Left kidney (tissue), 2 donors: Measurements from ENCODE around the gene COL18A1. TPM values are rescaled to one million over a fixed set of nuclear protein-coding genes. Genes with fewer than 3 reads are reported as not detected.

Experiments used
- DNase-seq: peaks from one replicate; pipeline ENCODE4 v3.0.0-alpha.2; 2013
- polyA plus RNA-seq: library from polyadenylated mRNA; unstranded; fragments of 120-200 nt; gene quantifications from one replicate; pipeline ENCODE4 v1.2.1, GENCODE V29; 2013; ENCODE audit not compliant: insufficient read length

COL18A1 gene
- polyA plus RNA-seq, 1 donor: 104 TPM

GRCh38 chr21:45401916-45402900 is 2.8 kb upstream of the COL18A1 start:
- no peak for DNase-seq

- DNase-seq: no peak
Observed at GRCh38 chr21:45403133-45403824, 1.7 kb upstream of the COL18A1 start.

- DNase-seq: no peak
Observed at GRCh38 chr21:45403825-45404729, 888 bp upstream of the COL18A1 start.

- no peak for DNase-seq
Observed at GRCh38 chr21:45405271-45405818, 380 bp downstream of the COL18A1 start.

- DNase-seq: no peak
Observed at GRCh38 chr21:45405819-45406762, 1.1 kb downstream of the COL18A1 start.

GRCh38 chr21:45406801-45407628 is 2.0 kb downstream of the COL18A1 start:
- no peak for DNase-seq

GRCh38 chr21:45407629-45408247 is 2.8 kb downstream of the COL18A1 start:
- no peak for DNase-seq

GRCh38 chr21:45408271-45408791 is 3.4 kb downstream of the COL18A1 start:
- no peak for DNase-seq

GRCh38 chr21:45408801-45409261 is 3.9 kb downstream of the COL18A1 start:
- no peak for DNase-seq

GRCh38 chr21:45409466-45410150 is 4.6 kb downstream of the COL18A1 start:
- no peak for DNase-seq

- DNase-seq: no peak
Observed at GRCh38 chr21:45410151-45410864, 5.3 kb downstream of the COL18A1 start.

- no peak for DNase-seq
Observed at GRCh38 chr21:45410865-45411809, 6.2 kb downstream of the COL18A1 start.

- DNase-seq: no peak
Observed at GRCh38 chr21:45411810-45412206, 6.8 kb downstream of the COL18A1 start.

- no peak for DNase-seq
Observed at GRCh38 chr21:45412491-45412890, 7.5 kb downstream of the COL18A1 start.

- DNase-seq: no peak
Observed at GRCh38 chr21:45412909-45413611, 8.1 kb downstream of the COL18A1 start.

- DNase-seq: no peak
Observed at GRCh38 chr21:45413922-45414321, 9.0 kb downstream of the COL18A1 start.
